ENCODE measurements around the gene RPL6.

DNA sequence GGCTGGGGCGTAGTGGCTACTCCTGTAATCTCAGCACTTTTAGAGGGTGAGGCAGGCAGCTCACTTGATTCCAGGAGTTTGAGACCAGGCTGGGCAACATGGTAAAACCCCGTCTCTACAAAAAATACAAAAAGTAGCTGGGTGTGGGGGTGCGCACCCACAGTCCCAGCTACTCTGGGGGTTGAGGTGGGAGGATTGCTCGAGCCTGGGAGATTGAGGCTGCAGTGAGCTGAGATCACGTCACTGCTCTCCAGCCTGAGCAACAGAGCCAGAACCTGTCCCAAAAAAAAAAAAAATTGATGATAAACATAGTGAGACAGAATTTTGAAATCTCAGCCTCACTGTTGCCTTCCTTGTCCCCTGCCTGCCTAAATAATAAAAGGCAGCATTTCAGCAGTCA, 49.3 kb upstream of the RPL6 start:
- TF ChIP-seq, protein P1, sequence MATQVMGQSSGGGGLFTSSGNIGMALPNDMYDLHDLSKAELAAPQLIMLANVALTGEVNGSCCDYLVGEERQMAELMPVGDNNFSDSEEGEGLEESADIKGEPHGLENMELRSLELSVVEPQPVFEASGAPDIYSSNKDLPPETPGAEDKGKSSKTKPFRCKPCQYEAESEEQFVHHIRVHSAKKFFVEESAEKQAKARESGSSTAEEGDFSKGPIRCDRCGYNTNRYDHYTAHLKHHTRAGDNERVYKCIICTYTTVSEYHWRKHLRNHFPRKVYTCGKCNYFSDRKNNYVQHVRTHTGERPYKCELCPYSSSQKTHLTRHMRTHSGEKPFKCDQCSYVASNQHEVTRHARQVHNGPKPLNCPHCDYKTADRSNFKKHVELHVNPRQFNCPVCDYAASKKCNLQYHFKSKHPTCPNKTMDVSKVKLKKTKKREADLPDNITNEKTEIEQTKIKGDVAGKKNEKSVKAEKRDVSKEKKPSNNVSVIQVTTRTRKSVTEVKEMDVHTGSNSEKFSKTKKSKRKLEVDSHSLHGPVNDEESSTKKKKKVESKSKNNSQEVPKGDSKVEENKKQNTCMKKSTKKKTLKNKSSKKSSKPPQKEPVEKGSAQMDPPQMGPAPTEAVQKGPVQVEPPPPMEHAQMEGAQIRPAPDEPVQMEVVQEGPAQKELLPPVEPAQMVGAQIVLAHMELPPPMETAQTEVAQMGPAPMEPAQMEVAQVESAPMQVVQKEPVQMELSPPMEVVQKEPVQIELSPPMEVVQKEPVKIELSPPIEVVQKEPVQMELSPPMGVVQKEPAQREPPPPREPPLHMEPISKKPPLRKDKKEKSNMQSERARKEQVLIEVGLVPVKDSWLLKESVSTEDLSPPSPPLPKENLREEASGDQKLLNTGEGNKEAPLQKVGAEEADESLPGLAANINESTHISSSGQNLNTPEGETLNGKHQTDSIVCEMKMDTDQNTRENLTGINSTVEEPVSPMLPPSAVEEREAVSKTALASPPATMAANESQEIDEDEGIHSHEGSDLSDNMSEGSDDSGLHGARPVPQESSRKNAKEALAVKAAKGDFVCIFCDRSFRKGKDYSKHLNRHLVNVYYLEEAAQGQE (IDR thresholded peaks at IDR 0.05; ENCODE audit: insufficient read depth in 1 of 2, low read depth in 2 of 2, low read length in 2 of 2): no peak
- no peak for TF ChIP-seq TAF1 (IDR thresholded peaks at IDR 0.05; ENCODE audit: borderline replicate concordance, insufficient read depth, low read length)
- no peak for TF ChIP-seq POLR2AphosphoS5 (IDR thresholded peaks at IDR 0.05; ENCODE audit: low read depth, low read length)

Measured in PFSK-1 (cell line).